ENCODE data around the gene LRRC75B. TPM values are rescaled to one million over a fixed set of nuclear protein-coding genes. Genes with fewer than 3 reads are reported as not detected.

Gene LRRC75B
- total and polyA plus RNA-seq, 12 donors = 1.5 to 48.3 (median 5.5) TPM

DNA sequence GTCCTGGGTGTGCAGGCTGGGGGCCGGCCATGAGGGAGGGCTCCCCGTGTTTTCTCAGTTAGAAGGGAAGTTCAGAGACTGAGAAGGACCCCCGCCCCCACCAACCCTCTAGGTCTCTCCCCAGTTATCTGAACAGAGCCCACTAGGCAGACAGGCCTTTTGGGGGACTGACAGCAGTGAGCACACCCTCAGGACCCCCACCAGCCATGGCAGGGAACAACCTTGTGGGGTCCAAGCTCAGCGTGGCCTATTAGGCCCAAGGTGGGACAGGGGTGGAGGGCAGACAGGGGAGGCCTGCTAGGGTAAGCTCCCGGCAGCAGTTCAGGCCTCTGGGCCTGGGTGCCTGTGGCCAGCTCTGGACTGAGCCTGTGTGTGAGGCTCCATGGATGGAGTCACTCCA is 5.6 kb downstream of the LRRC75B start:
- H3K27ac ChIP-seq = no peak overlapping the region
- no peaks in the 10 kb centered on the region for H3K36me3 ChIP-seq (replicated peaks in 1 of 2)
- intact Hi-C loops (cut with DNase I) = no loop called here
- no peaks in the 10 kb centered on the region for H3K27me3 ChIP-seq
- DNase-seq = no peak
- H3K9me3 ChIP-seq (replicated peaks in 1 of 3) = no peaks in the 10 kb centered on the region
- TF ChIP-seq CTCF (IDR thresholded peaks at IDR 0.05) = no peak
- no peak for TF ChIP-seq POLR2A (IDR thresholded peaks at IDR 0.05)
- peaks cover 0 to under 1% of the 10 kb centered on the region in 2 donors for H3K4me1 ChIP-seq (replicated peaks in 1 of 2)
- WGBS, 4 donors = 82 to 89% (median 87%) methylated on average over 3 to 5 of the region's 5 CpGs
- no peak overlapping the region for H3K4me3 ChIP-seq

DNA sequence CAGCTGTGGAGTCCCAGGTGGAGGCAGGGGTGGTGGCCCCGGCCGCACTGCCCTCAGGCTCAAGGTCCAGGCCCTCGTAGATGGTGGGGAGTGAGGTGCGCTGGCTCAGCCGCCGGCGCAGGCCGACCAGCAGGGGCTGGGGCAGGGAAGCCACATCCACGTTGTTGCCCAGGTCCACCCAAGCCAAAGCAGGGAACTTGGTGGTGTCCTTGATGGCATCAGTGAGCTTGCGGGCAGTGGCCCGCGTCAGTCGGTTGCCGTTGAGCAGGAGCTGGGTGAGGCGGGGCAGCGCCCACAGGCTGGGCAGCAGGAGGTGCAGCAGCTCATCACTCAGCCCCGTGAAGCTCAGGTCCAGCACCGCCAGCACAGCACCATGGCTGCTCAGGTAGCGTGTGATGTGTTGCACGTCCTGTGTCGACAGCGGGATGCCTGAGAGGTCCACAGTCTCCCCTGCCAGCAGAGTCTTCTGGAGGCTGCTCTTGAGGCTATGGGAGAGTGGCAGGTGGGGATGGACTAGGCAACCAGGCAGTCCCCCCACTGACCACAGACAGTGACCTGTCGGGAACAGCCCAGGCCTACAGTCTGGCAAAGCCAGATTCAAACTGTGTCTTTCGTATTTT is 6.8 kb downstream of the LRRC75B start:
- Histone ChIP-seq H3K9me3 (replicated peaks in 1 of 3) (no peaks in the 10 kb centered on the region), H3K4me3 (no peak overlapping the region), H3K27ac (no peak overlapping the region), H3K4me1 (replicated peaks in 1 of 2) (no peaks in the 10 kb centered on the region), H3K27me3 (no peaks in the 10 kb centered on the region), H3K36me3 (replicated peaks in 1 of 2) (no peaks in the 10 kb centered on the region)
- 93 to 97% (median 95%) methylated on average over 4 to 24 of the region's 24 CpGs for WGBS, 4 donors
- TF ChIP-seq CTCF (IDR thresholded peaks at IDR 0.05) (no peak), POLR2A (IDR thresholded peaks at IDR 0.05) (no peak)
- DNase-seq = no peak
- intact Hi-C loops (cut with DNase I) = no loop called here

DNA sequence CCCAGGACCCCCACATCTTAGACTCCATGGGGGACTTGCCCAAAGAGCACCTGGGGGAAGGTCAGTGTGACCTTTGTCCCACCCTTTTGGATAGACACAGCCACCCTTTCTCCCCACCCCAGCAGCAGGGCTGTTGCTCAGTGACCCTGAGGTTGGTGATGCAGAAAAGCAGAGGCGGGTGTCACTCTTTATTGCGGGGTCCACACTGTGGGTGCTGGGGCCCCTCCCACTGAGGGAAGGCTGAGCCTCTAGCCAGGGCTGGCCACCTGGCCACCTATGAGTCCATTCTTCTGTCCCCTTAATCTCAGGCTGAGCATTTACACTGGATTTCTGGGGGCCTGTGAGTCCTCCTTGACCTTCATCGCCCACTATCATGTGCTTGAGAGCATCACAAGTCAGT is 7.4 kb downstream of the LRRC75B start:
- WGBS, 4 donors = 95 to 100% (median 100%) methylated on average over 1 to 3 of the region's 3 CpGs
- TF ChIP-seq POLR2A (IDR thresholded peaks at IDR 0.05) = no peak
- no peak for TF ChIP-seq CTCF (IDR thresholded peaks at IDR 0.05)
- Histone ChIP-seq H3K27me3 (no peaks in the 10 kb centered on the region), H3K27ac (no peak overlapping the region), H3K36me3 (replicated peaks in 1 of 2) (no peaks in the 10 kb centered on the region), H3K4me1 (replicated peaks in 1 of 2) (no peaks in the 10 kb centered on the region), H3K9me3 (replicated peaks in 1 of 3) (no peaks in the 10 kb centered on the region), H3K4me3 (no peak overlapping the region)
- DNase-seq = no peak
- intact Hi-C loops (cut with DNase I) = no loop called here

GRCh38 chr22:24584871-24585411 is 7.9 kb downstream of the LRRC75B start:
- no peaks in the 10 kb centered on the region for H3K9me3 ChIP-seq (replicated peaks in 1 of 3)
- no peak for DNase-seq
- WGBS, 4 donors = 77 to 97% (median 91%) methylated on average over 6 to 10 of the region's 10 CpGs
- intact Hi-C loops (cut with DNase I) = no loop called here
- H3K4me3 ChIP-seq = no peak overlapping the region
- H3K27me3 ChIP-seq = no peaks in the 10 kb centered on the region
- TF ChIP-seq POLR2A (IDR thresholded peaks at IDR 0.05) (no peak), CTCF (IDR thresholded peaks at IDR 0.05) (no peak)
- no peak overlapping the region for H3K27ac ChIP-seq
- no peaks in the 10 kb centered on the region for H3K36me3 ChIP-seq (replicated peaks in 1 of 2)
- no peaks in the 10 kb centered on the region for H3K4me1 ChIP-seq (replicated peaks in 1 of 2)

All from adrenal gland (tissue), 12 donors.